T-helper 22 cell (primary cell): Measurements from ENCODE around the gene DBI.

Experiments used
- DNase-seq: peaks from one replicate; pipeline ENCODE4 v3.0.0-alpha.2; 2020; ENCODE audit warnings: low read depth

Gene DBI

GRCh38 chr2:119366649-119367471, at the start of gene DBI, which contains the start of gene C2orf76:
Gene DBI (plus strand): TSS chr2:119366977. CDS start chr2:119367052, 75 bp downstream.
Gene C2orf76 (minus strand): TSS chr2:119366834. CDS start chr2:119339959, 26,875 bp downstream.
- peak; percentile 82 for DNase-seq

- DNase-seq: no peak
Measured at GRCh38 chr2:119317554-119317953, 49.2 kb upstream of the DBI start.

GRCh38 chr2:119319593-119319992, 47.2 kb upstream of the DBI start:
- DNase-seq: no peak

GRCh38 chr2:119323459-119323858, 43.3 kb upstream of the DBI start:
- no peak for DNase-seq

- no peak for DNase-seq
Measured at GRCh38 chr2:119324685-119325270, 42.0 kb upstream of the DBI start.

- DNase-seq: no peak
Measured at GRCh38 chr2:119326938-119327337, 39.8 kb upstream of the DBI start.

GRCh38 chr2:119327431-119327830, 39.3 kb upstream of the DBI start:
- no peak for DNase-seq

- no peak for DNase-seq
Measured at GRCh38 chr2:119332953-119333352, 33.8 kb upstream of the DBI start.

GRCh38 chr2:119333360-119333759, 33.4 kb upstream of the DBI start:
- DNase-seq: no peak

- no peak for DNase-seq
Measured at GRCh38 chr2:119333833-119334232, 32.9 kb upstream of the DBI start.

GRCh38 chr2:119337749-119338148, 29.0 kb upstream of the DBI start:
- DNase-seq: no peak

GRCh38 chr2:119338272-119338671, 28.5 kb upstream of the DBI start:
- no peak for DNase-seq

- DNase-seq: peak; percentile 2
Measured at GRCh38 chr2:119338826-119339561, 27.8 kb upstream of the DBI start.

GRCh38 chr2:119339562-119339923, 27.2 kb upstream of the DBI start:
- no peak for DNase-seq

- DNase-seq: no peak
Measured at GRCh38 chr2:119341684-119342083, 25.1 kb upstream of the DBI start.

GRCh38 chr2:119349289-119349688, 17.5 kb upstream of the DBI start:
- DNase-seq: no peak

- no peak for DNase-seq
Measured at GRCh38 chr2:119350311-119350998, 16.3 kb upstream of the DBI start.

GRCh38 chr2:119352357-119352756, 14.4 kb upstream of the DBI start:
- DNase-seq: no peak

- DNase-seq: no peak
Measured at GRCh38 chr2:119354860-119355259, 11.9 kb upstream of the DBI start.

- DNase-seq: no peak
Measured at GRCh38 chr2:119359774-119360173, 7.0 kb upstream of the DBI start.

- DNase-seq: no peak
Measured at GRCh38 chr2:119360423-119360966, 6.3 kb upstream of the DBI start.

- DNase-seq: no peak
Measured at GRCh38 chr2:119364798-119365197, 2.0 kb upstream of the DBI start.
